ENCODE measurements around the gene DLK1.

DLK1 gene

GRCh38 chr14:100712490-100712889, 14.2 kb upstream of the DLK1 start:
- no peak for TF ChIP-seq CTCF (IDR thresholded peaks at IDR 0.05; ENCODE audit: low read depth, low read length)
- no peak for DNase-seq (ENCODE audit: low read depth in 2 of 2)
- no peak overlapping the region for H3K4me3 ChIP-seq (replicated peaks in 1 of 2; ENCODE audit: low read depth in 2 of 2, low read length in 2 of 2)

- DNase-seq (ENCODE audit: low read depth in 2 of 2) = no peak
- no peak overlapping the region for H3K4me3 ChIP-seq (replicated peaks in 1 of 2; ENCODE audit: low read depth in 2 of 2, low read length in 2 of 2)
- no peak for TF ChIP-seq CTCF (IDR thresholded peaks at IDR 0.05; ENCODE audit: low read depth, low read length)
These were observed 13.0 kb upstream of the DLK1 start for GRCh38 chr14:100713705-100714104.

GRCh38 chr14:100714258-100714892, 12.3 kb upstream of the DLK1 start:
- no peak for TF ChIP-seq CTCF (IDR thresholded peaks at IDR 0.05; ENCODE audit: low read depth, low read length)
- no peak for DNase-seq (ENCODE audit: low read depth in 2 of 2)
- no peak overlapping the region for H3K4me3 ChIP-seq (replicated peaks in 1 of 2; ENCODE audit: low read depth in 2 of 2, low read length in 2 of 2)

GRCh38 chr14:100715332-100715731, 11.4 kb upstream of the DLK1 start:
- no peak overlapping the region for H3K4me3 ChIP-seq (replicated peaks in 1 of 2; ENCODE audit: low read depth in 2 of 2, low read length in 2 of 2)
- no peak for DNase-seq (ENCODE audit: low read depth in 2 of 2)
- no peak for TF ChIP-seq CTCF (IDR thresholded peaks at IDR 0.05; ENCODE audit: low read depth, low read length)

- TF ChIP-seq CTCF (IDR thresholded peaks at IDR 0.05; ENCODE audit: low read depth, low read length) = no peak
- DNase-seq (ENCODE audit: low read depth in 2 of 2) = no peak
- H3K4me3 ChIP-seq (replicated peaks in 1 of 2; ENCODE audit: low read depth in 2 of 2, low read length in 2 of 2) = no peak overlapping the region
These were observed 10.9 kb upstream of the DLK1 start for GRCh38 chr14:100715803-100716202.

- no peak for DNase-seq (ENCODE audit: low read depth in 2 of 2)
- no peak overlapping the region for H3K4me3 ChIP-seq (replicated peaks in 1 of 2; ENCODE audit: low read depth in 2 of 2, low read length in 2 of 2)
- no peak for TF ChIP-seq CTCF (IDR thresholded peaks at IDR 0.05; ENCODE audit: low read depth, low read length)
These were observed 9.3 kb upstream of the DLK1 start for GRCh38 chr14:100717386-100717785.

GRCh38 chr14:100719976-100720520, 6.6 kb upstream of the DLK1 start:
- TF ChIP-seq CTCF (IDR thresholded peaks at IDR 0.05; ENCODE audit: low read depth, low read length) = no peak
- H3K4me3 ChIP-seq (replicated peaks in 1 of 2; ENCODE audit: low read depth in 2 of 2, low read length in 2 of 2) = no peak overlapping the region
- DNase-seq (ENCODE audit: low read depth in 2 of 2) = no peak

All from cardiac fibroblast (primary cell).